Transverse colon (tissue), 3 donors: ENCODE measurements around the gene BID.

Source experiments
- POLR2A ChIP-seq: fragments of 450-650 bp; IDR thresholded peaks from one replicate; pipeline ENCODE4 v1.6.1; 2016; ENCODE audit warnings: antibody characterized with exemption, mild to moderate bottlenecking, moderate library complexity
- TF ChIP-seq, protein P1 (sequence below), 5 experiments: fragments of 200-600 bp in 3 of 5; fragments of 450-650 bp in 2 of 5; sonication (generic) in 3 of 5; IDR thresholded peaks; 1 replicate in 2 of 5; 2 replicates in 3 of 5; pipeline ENCODE4 v1.5.1; 2016 to 2017; ENCODE audit warnings: antibody characterized with exemption in 5 of 5, inconsistent platforms in 3 of 5, mild to moderate bottlenecking in 2 of 5, moderate library complexity in 1 of 5

GRCh38 chr22:17748555-17749353, 25.5 kb downstream of the BID start:
- TF ChIP-seq, protein P1, sequence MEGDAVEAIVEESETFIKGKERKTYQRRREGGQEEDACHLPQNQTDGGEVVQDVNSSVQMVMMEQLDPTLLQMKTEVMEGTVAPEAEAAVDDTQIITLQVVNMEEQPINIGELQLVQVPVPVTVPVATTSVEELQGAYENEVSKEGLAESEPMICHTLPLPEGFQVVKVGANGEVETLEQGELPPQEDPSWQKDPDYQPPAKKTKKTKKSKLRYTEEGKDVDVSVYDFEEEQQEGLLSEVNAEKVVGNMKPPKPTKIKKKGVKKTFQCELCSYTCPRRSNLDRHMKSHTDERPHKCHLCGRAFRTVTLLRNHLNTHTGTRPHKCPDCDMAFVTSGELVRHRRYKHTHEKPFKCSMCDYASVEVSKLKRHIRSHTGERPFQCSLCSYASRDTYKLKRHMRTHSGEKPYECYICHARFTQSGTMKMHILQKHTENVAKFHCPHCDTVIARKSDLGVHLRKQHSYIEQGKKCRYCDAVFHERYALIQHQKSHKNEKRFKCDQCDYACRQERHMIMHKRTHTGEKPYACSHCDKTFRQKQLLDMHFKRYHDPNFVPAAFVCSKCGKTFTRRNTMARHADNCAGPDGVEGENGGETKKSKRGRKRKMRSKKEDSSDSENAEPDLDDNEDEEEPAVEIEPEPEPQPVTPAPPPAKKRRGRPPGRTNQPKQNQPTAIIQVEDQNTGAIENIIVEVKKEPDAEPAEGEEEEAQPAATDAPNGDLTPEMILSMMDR (IDR thresholded peaks at IDR 0.05): no peak
- no peak for TF ChIP-seq POLR2A
